IPS-18c (cell line): Measurements from ENCODE around the gene NSUN3.
"Not testable (repeated sequence)": the region's sequence is repeated elsewhere in the genome, so short reads cannot be mapped to it uniquely, and the experiment has no call there.

Source experiments
- H3K4me3 ChIP-seq: 2 replicates; pipeline ENCODE4 v1.7.0; 2013; ENCODE audit warnings: low read depth, mild to moderate bottlenecking, low read length, moderate library complexity; ENCODE audit not compliant: insufficient read depth
- H3K9me3 ChIP-seq: one replicate; pipeline ENCODE4 v1.6.1; 2013; ENCODE audit warnings: mild to moderate bottlenecking, low read length, moderate library complexity; ENCODE audit not compliant: control insufficient read depth, insufficient read depth

The NSUN3 gene

DNA sequence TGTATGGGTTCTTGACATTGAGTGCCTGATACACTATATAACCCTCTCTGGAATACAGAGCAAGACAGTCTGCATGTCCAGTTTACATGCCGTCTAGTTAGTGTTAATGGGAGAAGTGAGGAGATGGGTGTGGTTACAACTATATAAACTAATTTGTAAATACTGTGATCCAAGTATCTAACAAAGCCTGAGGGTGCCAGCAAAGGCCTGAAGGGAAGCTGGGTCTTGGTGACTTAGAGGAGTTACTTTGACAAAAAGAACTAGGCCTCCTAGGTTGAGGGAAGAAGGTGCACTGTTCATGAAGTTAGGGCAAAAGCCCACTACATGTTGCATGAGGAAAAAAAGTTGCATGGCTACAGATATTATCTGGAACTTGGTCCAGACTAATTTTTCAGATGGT, 2.3 kb downstream of the NSUN3 start:
- Histone ChIP-seq H3K9me3 (no peaks in the 10 kb centered on the region), H3K4me3 (no peak overlapping the region)

DNA sequence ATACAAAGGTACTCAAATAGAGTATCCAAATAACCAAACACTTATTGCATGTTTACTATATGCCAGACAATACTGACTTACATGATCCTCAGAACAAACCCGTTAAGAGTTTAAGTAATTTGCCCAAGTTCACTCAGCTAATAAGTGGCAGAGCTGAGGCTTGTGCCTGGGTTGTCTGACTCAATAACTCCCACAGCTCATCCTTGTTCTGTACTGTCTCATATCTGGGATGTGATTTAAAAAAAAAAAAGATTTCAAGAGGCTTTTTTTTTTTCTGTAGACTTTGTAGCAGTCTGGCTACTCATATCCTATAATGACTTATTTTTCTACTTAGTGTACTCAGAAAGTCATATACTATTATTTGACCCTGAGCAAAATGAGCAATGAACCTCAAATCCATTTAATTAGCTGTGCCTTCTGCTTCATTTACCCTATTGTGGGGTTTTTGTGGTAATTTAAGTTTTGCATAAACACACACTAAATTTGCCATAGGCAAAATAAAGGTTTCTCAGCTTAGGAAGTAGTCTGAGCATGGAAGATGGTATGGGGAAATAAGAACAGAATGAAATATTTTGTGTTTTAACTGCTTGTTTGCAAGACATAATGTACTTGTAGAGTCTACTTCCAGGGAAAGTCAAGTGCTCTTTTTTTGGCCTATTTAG, 3.1 kb downstream of the NSUN3 start:
- no peak overlapping the region for H3K4me3 ChIP-seq
- H3K9me3 ChIP-seq, result no peaks in the 10 kb centered on the region

DNA sequence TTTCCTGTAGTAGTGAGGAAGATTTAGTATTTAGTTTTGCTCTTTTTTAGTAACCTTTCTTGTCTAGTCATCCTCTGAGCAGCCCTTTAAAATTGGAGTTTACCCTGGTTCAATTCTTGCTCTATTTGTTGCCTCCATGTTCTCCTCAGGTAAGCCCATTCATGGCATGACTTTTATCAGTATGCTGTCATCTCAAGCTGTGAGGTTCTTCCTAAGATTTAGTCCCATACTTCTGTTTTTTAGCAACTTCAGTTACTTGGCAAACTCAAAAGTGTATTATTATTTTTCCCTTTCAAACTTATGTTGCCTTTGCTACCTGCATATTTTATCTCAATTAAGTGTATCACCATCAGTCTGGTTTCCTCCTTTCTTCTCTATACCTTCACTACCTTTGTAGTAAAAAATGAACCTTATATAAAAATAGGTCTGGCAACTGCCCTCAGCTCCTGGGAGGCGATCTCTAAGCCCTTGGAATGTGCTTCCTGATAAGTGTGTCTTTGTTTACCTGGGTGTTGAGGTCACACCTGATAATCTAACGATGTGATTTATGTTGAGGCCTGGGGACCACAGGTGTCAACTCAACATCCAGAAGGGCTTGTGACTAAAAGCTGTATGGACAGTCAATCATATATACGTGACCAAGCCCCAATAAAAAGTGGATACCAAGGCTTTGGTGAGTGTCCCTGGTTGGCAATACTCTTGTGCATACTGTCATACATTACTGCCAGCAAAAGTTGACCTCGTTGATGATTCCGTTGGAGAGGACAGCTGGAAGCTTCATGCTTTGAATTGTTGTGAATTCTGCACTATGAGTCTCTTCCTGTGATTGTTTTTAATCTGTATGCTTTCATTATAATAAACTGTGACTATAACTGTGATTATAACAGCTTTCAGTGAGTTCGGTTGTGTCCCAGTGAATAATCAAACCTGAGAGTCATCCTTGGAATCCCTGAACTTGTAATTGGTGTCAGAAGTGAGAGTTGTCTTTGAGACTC, 3.9 kb downstream of the NSUN3 start:
- Histone ChIP-seq H3K9me3 (no peaks in the 10 kb centered on the region), H3K4me3 (no peak overlapping the region)

DNA sequence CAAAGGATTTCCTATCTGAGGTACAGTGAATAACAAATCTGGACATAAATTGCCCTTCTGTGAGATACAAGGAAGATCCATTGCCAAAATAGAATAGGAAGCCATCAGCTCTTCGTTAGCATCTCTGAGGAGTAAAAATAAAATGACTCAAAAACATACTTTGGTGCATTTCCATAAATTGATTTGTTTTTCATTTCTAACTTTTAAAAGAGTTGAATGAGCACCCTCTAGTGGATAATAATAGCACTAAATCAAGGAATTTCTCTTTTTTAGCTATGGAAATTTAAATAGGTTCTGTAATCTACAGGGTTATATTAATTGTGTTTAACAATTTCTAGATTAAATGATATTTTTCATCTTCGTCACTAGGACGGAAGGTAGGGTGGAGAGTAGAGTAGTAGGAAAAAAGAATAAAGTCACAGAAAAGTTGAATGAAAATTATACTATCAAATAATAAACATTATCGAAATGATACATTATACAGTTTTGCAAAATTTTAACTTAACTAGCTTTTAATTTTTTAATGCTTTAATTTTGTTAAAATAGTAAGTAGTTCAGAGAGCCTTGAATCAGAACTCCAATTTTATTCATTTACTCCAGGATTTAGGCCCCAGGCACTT, 6.4 kb downstream of the NSUN3 start:
- H3K9me3 ChIP-seq, result no peaks in the 10 kb centered on the region
- no peak overlapping the region for H3K4me3 ChIP-seq

DNA sequence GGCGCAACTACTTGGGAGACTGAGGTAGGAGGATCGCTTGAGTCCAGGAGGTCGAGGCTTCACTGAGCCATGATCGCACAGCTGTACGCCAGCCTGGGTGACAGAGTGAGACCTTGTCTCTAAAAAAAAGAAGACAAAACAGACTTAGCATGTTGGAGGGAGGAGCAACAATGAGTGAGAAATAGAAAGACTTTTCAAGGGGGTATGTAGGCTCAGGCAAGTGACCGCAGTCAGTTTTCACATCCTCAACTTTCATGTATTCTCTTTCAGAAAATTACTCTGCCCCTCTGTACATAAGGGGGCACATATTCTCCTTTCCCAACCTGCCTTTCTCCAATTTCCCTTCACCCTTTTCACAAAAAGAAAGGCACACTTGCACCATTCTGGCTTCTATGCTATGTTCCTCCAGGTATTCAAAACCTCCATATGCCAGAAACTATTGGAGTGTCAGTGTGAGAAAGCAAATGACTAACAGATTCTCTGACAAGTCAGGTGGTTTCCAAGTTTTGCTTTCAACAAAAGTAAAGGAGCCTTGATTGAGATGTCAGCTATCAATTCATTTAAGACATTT, 7.6 kb downstream of the NSUN3 start:
- no peaks in the 10 kb centered on the region for H3K9me3 ChIP-seq
- H3K4me3 ChIP-seq, result no peak overlapping the region

DNA sequence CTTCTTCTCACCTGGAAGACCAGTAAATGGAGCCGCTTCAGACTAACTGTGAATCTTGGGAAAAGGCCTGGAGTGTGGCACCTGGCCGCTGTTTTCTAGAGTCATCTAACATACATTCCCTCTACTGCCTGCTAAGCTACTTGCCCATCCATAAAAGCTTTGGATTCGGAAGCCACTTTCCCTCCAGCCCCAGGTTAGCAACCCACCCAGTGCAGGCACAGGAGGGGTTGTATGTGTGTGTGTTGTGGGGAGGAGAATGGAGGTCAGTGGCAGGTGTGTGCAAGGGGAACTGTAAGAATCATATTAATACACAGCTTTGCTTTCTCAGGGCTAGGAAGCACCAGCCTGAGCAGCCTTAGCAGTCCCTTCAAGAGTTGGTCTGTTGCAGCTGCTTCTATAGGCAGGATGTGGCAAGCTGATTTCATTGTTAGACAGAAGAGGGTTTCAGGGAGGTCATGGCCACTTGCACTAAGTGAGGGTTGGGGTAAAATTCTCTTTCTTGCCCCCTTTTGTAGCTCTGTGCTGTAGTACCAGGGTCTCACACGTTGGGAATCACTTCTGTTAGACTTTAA, 8.9 kb downstream of the NSUN3 start:
- no peaks in the 10 kb centered on the region for H3K9me3 ChIP-seq
- H3K4me3 ChIP-seq, result no peak overlapping the region

DNA sequence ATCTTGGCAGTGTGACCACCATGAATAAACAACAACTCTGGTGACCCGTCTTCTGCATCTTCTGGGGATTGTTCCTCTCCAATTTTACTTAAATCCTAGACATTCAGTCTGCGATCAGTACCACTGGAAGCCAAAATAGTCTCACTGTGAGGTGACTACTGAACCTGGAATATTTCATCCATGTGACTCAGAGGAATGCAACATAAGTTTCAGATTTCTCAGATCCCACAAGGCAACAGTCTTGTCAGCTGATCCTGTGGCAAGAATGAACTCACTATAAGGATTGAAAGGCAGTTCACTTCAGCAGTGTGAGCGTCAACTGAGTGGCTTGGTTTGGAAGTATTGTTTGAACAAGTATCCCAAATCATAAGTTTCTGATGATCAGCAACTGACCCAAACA, 13.2 kb downstream of the NSUN3 start:
- Histone ChIP-seq H3K4me3 (no peak overlapping the region), H3K9me3 (peaks cover 2% of the 10 kb centered on the region)

DNA sequence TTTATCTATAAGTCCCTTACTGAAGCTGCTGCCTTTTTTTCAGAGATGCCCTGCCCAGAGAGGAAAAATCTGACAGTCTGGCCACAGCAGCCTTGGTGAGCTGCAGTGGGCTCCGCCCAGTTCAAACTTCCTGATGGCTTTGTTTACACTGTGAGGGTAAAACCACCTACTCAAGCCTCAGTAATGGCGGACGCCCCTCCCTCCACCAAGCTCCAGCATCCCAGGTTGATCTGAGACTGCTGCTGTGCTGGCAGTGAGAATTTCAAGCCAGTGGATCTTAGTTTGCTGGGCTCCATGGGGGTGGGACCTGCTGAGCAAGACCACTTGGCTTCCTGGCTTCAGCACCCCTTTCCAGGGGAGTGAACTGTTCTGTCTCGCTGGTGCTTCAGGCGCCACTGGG, 17.7 kb downstream of the NSUN3 start:
- H3K4me3 ChIP-seq, H3K9me3 ChIP-seq: not testable (repeated sequence)

DNA sequence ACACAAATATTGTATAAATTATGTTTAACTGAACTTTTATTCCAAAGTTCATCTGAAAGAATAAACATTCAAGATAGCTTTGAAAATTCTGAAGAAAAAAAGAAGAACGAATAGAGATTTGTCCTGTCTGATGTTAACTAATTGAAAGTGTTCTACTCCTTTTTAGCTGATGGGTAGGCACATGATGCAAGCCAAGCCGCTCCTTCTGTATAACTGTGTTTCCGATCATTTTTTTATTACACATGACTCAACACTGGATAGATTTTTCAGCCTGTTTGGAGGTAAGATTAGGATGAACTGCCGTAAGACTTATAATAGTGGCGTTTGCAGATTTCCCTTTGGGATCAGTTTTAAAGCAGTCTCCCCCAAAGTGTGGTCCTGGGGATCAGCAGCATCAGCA, 19.0 kb downstream of the NSUN3 start:
- no peak overlapping the region for H3K4me3 ChIP-seq
- peaks cover 2% of the 10 kb centered on the region for H3K9me3 ChIP-seq

DNA sequence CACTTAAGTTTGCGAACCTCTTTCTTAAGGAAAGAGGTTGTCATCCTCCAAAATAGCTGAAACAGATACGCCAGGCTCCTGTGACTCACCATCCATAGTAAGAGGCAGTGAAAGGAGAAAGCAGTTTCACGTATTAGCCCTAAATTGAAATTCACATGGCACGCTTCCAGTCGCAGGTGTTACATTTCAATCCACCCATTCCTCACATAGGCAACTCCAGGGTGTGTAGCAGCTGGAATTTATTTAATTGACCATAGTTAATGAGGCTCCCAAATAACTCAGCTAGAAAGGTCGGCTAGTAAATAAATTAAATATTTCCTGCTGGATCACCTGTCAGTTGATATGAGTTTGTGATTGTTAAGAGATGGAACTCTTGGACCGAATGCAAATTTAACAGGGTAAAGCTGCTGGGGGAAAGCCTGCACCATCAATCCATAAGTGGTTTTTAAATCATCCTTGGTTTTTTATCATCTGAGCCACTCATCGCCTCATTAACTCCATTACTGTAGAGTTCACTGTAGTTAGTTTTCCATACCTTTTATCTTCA, 19.6 kb downstream of the NSUN3 start:
- H3K9me3 ChIP-seq, result no peaks in the 10 kb centered on the region
- H3K4me3 ChIP-seq, result no peak overlapping the region

DNA sequence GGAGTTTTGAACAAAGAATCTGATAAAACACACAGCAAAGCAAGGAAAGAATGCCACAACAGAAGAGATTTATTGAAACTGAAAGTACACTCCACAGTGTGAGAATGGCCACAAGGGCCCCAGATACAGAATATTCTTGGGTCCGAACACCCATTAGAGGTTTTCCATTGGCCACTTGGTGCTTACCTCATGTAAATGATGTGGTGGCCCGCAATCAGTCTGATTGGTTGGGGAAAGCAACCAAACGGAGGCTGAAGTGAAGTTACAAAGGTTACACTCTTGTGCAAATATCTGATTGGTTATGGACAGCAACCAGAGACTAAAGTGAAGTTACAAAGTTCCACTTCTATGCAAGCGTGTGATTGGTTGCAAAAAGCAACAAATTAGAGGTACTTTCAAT, 20.4 kb downstream of the NSUN3 start:
- Histone ChIP-seq H3K9me3 (no peaks in the 10 kb centered on the region), H3K4me3 (no peak overlapping the region)

DNA sequence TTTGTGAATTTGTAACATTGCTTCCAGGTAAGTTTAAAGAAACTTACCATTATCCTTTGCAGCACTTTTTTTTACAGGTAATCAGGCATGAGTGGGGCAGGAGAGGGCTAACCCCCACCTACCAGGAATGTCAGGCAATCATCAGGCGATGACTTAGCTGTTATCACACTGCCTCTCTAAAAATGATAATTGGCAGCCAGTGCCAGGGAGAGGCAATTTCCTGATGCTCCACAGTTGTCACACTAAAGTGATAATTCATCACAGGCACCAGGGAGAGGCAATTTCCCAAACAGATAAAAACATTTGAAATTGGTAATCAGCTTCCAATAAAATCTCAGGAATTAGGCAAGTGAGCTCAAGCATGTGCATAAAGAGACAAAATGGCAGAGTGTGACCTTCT, 26.3 kb downstream of the NSUN3 start:
- no peak overlapping the region for H3K4me3 ChIP-seq
- no peaks in the 10 kb centered on the region for H3K9me3 ChIP-seq

DNA sequence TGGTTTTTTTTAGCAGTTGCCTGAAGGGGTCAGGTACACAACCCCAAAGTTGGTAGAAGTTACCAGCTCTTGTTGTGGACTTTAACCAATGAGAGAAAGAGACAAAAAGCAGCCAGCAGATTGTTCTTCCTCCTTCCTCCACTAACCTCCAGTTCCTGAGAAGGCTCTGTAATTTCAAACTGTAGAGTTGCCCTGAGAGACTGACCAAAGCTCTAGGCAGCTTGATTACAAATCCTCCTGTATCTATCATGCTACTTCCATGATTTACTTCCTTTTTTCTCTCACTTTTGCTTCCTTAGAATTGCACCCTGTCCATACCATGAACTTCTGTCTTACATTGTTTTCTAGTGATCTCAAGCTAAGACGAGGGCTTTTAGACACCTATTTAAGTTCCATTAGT, 29.2 kb downstream of the NSUN3 start:
- Histone ChIP-seq H3K9me3 (no peaks in the 10 kb centered on the region), H3K4me3 (no peak overlapping the region)

DNA sequence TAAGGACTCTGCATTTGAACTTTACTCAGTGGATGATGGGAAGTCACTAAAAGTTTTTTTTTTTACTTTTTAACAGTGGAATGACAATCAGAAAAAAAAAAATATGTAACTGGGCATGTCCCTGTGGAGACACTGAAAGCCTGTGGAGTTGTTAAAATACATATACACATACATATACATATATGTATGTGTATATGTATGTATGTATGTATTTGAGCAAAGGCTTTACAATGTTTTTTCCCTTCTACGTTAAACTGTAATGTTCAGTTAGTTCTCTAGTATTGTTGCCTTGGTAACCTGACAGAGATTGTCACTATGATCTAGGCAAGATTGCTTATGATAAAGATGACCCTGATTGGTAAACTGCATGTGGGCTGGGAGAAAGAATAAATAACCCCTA, 30.3 kb downstream of the NSUN3 start:
- H3K9me3 ChIP-seq, result no peaks in the 10 kb centered on the region
- H3K4me3 ChIP-seq, result no peak overlapping the region

DNA sequence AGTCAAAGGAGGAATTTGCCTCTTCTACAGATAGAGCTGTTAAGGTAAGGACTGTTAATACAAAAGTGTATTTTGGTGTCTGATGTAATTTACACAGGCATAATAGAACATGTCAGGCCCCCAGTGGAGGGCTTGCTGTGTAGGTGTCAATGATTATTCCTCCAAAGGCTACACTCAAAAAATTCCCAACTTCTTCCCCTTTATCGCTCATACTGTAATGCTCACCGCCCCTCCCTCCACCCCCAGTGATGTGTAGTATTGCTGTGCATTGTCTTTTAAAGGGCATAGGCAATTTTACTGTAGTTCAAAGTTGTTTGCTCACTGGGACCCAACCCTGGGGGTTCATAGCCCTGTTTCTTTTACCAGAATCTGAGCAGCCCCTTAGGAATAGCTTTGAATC, 32.2 kb downstream of the NSUN3 start:
- no peaks in the 10 kb centered on the region for H3K9me3 ChIP-seq
- no peak overlapping the region for H3K4me3 ChIP-seq

DNA sequence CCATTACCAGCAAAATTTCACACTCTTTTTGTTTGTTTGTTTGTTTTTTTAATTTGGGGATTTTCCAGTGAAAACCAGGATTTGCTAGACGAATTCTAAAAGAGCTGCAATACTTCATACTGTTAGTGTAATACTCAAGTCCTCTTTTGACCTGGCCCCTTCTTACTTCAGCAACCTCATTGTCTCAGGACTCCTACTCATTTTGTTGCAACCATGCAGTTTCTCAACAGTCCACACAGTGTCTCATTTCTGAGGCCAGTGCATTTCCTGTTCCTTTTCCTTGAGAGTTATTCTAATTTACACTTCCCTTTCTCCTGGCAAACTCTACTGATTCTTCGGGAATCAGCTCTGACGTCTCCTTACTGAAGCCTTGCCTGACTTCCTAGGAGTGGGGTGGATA, 35.6 kb downstream of the NSUN3 start:
- no peaks in the 10 kb centered on the region for H3K9me3 ChIP-seq
- no peak overlapping the region for H3K4me3 ChIP-seq

DNA sequence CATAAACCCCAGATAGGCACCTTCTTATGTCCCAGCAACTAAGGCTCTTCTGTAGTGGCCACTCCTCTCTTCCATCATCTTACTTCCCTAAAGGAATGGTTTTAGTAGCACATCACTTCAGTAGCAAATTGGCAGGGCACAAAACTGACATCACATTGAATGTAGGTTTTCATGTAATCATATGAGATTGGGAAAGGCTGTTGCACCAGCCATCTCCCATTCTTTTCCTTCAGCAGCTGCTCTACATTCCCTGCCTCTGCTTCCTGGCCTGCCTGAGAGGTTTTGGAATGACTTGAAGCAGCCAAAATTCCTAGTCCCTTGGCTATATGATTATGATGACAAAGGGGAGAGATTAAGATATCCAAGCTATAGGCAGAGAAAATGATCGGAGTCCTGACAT, 36.5 kb downstream of the NSUN3 start:
- no peaks in the 10 kb centered on the region for H3K9me3 ChIP-seq

More for the DNA sequence above, 36.5 kb downstream of the NSUN3 start:
- no peak overlapping the region for H3K4me3 ChIP-seq
